Head of caudate nucleus (tissue), 42 donors: ENCODE results near the gene KCNA2.

Experiments
- DNase-seq, 42 donors: peaks; one replicate each; pipeline versions ENCODE4 v3.0.0 to v3.0.0-alpha.2; 2020 to 2021; ENCODE audit warnings: mixed read lengths in 7 of 42
- intact Hi-C: fragments of 100-400 bp; cut with DNase I; formaldehyde crosslinking; loops from one replicate; pipeline ENCODE4 v1.15.0; 2022

The KCNA2 gene

DNA sequence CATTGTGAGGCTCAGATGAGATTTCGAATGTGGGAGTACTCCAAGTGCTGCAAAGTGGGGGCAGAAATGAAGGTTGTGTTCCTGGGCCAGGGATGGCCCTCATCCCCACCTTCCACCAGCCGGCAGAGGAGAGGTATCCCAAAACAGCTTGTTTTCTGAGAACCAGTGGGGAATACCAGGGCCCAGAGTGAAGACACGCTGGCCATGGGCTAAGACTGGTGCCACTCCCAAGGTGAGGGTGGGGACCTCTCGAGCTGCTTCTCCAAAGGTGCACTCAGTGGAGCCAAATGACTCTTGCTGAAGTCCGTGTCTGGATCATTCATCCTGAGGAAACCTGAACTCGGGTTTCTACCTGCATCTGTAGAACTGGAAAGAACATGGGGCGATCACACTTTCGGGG is 22.1 kb downstream of the KCNA2 start:
- intact Hi-C loops = no loop called here

DNA sequence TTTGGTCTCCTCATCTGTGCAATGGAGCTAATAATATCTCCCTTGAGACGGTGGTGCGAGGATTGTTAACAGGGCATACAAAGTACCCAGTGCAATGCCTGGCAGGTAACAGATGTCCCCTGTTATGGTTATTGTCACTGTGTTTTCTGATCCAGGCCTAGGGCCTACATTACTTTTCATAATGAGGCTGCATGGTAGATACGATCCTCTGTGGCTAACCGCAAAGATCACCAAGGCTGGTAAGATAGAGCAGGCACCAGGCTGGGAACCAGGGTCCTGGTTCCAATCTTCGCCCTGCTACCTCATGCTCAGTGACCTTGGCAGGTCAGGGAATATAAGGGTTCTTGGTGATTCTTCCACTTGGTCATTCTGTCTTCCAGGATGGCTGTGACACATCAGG is 22.7 kb downstream of the KCNA2 start:
- peak in 2 of 42 donors; percentile 20 to 25 for DNase-seq
- intact Hi-C loops = no loop called here

More for the DNA sequence above, 22.1 kb downstream of the KCNA2 start:
- peak in 2 of 42 donors; percentile 22 to 40 for DNase-seq

DNA sequence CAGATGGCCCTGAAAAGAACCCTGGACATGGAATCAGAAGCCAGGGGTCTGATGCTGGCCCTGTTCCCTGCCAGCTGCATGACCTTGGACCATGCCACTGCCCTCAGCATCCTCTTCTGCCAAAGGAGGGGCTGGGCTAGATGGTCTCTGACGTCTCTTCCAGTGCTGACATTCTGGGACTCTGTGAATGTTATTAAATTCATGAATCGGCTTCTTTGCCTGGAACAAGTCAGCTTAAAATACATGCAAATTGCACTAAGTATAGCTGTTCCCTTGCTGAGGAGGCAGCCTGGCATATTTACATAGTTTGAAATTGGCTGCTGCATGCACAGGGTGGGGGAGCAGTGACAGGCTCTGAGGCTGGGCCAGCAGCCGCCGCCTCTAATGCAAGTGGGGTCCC is 23.8 kb downstream of the KCNA2 start:
- intact Hi-C loops = no loop called here
- DNase-seq = peak in 34 of 42 donors; percentile 33 to 88 (median 58)

DNA sequence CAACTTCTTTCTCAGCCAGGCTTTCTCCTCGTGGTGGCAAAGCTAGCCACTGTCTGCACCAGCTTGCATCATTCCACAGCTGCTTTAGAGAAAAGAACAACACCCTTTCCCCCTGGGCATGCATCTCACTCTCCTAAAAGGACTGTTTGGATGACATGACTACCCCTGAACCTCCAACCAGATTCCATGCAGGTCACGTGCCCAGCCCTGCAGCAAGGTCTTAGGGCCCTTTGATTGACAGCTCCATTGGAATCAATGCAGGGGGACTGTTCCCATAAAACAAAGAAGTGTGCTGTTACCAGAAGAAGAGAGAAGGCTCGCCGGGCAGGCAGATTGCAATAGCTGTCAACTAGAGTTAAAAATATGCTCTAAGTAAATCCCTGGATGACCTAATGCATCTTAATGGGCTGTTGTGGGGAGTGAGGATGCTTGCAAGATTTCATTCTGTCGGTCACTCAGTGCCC is 24.4 kb downstream of the KCNA2 start:
- peak in 41 of 42 donors; percentile 26 to 87 (median 63) for DNase-seq
- intact Hi-C loops = no loop called here

DNA sequence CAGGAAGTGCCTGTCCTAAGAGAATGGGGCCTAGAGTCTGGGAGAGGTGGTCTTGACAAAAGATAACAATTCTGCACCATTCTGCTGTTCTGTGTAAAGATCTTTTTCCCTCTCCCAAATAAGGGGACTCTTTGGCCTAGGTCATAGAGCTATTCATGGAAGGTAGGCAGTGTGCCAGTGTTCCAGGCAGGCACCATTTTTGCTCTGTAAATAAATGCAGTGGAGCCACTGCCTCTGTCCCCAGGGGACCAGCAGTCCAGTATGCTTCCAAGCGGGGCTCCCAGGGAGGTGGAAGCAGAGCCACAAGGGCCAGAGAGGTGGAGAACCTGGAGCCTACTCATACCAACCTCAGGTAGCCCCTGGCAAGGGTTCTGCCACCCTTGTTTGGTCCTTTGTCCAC is 25.9 kb downstream of the KCNA2 start:
- DNase-seq = peak in 1 of 42 donors; percentile 39
- intact Hi-C loops = no loop called here

DNA sequence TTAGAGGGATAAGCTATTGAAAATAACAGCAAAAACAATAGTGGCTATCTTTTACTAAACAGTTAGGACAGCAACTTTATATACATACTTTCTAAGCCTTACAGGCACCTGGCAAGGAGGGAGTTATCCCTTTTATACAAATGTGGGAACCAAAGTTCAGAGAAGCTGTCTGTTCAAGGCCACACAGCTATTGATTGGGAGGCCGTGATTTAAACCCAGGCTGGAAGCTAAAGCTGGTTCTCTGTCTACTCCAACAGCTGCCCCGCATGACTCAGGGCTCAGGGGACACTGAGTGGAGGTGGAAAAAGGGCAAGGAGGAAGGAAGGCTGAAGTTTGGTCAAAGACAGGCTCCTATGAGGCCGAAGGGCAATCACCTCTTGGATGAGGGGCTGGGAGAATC is 26.7 kb downstream of the KCNA2 start:
- peak in 1 of 42 donors; percentile 17 for DNase-seq
- intact Hi-C loops = no loop called here

DNA sequence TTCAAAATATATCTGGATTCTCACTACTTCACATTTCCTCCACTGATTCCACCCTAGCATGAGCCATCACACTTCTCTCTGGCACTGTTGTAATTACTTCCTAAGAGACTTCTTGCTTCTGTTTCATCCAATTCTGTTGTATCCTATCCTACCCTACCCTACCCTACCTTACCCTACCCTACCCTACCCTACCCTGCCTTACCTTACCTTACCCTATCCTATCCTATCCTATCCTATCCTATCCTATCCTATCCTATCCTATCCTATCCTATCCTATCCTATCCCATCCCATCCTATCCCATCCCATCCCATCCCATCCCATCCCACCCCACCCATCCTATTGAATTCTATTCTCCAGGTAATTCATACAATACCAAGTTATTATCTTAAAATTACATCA is 29.7 kb downstream of the KCNA2 start:
- intact Hi-C loops = no loop called here
- DNase-seq = no peak

DNA sequence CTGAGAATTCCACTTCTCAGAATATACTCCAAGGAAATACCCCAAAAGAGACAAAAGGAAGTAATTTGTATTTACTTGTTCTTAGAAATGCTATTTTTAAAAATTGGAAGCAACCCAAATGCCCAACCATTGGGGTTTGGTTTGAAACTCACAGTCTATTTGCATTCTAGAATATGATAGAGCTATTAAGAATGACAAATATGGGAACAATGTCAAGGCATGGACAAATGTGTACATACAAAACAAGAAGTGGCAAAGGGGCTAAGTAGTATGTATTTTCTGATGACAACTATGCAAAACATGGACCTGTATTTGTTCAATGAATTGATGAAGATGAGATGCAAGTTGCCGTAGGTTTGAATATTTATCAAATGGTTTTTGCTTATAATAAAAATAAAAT is 32.8 kb downstream of the KCNA2 start:
- DNase-seq = no peak
- intact Hi-C loops = no loop called here

DNA sequence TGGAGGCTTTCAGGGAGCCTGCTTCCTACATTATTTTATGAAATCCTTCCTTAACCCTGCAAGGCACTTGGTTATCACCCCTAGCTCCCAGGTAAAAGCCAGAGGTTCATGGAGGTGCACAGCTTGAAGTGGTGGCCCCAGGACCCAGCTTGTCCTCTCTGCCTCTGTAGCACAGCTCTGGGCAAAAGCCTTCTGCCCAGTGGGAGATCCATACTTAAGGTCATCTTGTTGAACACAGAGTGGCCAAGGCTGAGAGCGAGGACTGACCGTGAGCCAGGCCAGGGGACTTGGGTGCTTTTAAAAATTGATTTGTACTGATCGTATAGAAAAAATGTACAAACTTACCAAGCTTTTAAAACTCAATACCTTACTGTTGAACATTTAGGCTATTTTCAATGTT is 33.4 kb downstream of the KCNA2 start:
- intact Hi-C loops = no loop called here
- peak in 1 of 42 donors; percentile 10 for DNase-seq

DNA sequence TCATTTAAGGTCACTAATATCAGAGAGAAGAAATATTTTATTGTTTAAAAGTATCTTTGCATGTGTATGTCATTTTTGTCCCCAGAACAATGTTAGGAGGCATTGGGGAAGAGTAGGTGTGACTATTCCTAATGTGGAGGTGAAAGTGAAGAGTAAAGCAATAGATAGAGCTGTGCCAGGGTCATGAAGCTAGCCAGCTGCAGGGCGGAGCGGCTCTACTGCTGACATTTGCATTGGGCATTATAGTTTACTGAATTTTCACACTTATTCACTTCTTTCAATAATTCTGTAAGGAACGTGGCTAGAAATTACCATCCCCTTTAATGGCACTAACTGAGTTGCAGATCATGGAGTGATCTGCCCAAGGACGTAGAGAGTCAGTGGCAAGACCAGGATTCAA is 35.3 kb downstream of the KCNA2 start:
- DNase-seq = peak in 1 of 42 donors; percentile 5
- intact Hi-C loops = no loop called here

DNA sequence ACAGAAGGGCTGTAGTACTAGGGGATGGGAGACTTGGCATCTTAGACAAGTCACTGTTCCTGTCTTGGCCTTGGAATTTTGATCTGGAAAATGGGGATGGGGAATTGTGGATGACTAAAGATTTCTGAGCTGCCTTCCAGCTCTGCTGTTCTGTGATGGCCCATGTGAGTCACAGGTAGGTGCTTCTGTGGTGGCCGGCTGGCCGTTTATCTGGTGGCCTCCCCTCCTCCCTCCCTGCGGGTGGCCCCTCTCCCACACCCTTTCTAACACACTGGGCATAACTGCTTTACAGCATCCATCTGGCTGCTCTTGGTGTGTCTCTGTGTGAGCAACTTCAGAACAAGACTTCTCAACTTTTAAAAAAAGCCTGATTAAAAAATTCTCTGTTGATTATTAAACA is 35.9 kb downstream of the KCNA2 start:
- DNase-seq = peak in 1 of 42 donors; percentile 18
- intact Hi-C loops = no loop called here

DNA sequence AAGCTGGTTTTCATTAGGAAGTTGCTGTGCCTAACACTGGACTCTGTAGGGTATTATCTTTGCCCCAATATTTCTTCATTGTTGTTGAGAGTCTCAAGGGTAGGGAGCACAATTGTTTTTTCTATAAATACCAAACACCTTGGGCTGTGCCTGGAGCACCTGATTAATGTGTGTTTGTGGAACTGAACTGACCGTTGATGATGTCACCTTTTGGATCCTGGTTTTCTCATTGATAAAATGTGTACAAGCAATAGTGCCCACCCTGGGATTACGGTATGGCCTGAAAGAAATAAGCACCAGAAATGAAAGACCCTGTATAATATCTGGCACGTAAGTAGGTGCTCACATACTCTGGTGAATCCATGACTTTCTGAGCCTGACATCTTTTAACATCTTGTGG is 39.3 kb downstream of the KCNA2 start:
- intact Hi-C loops = no loop called here
- no peak for DNase-seq

DNA sequence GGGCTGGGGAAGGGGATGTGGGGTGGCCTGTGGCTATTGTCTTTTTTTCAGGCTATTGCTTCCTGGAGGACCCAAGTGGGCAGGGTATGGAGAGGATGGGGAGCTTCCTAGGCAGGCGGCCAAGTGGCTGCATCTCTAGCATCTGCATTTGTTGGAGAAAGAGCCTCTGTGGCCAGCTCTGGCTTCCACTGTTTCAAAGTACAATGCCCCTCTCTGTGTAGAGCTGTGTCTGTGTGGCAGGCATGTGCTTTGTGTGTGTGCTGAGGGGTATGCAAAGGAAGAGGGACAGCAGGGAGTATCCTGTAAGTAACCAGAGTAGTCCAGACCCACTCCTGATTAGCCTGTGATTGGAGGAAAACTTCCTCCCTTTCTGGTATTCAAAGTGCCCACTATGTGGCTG is 40.6 kb downstream of the KCNA2 start:
- intact Hi-C loops = no loop called here
- peak; percentile 82 to 97 (median 92) for DNase-seq

DNA sequence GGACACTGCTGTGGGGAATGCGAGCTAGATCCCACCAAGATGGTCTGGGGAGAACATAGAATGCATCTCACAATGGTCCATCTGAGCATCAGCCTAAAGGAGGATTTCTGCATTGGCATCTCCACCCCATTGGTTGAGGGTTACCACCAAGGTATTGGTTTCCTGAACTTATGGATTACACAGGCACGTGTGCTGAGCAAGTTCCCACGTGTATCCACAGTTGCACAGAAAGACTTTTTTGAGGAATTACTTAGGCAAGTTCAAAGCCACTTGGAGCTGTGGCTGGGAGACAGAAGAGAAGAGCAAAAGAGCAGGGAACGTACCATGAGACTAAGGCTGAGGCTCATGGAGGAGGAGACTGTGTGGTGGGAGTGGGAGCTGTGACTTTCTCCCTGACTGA is 43.1 kb downstream of the KCNA2 start:
- DNase-seq = no peak
- intact Hi-C loops = no loop called here

DNA sequence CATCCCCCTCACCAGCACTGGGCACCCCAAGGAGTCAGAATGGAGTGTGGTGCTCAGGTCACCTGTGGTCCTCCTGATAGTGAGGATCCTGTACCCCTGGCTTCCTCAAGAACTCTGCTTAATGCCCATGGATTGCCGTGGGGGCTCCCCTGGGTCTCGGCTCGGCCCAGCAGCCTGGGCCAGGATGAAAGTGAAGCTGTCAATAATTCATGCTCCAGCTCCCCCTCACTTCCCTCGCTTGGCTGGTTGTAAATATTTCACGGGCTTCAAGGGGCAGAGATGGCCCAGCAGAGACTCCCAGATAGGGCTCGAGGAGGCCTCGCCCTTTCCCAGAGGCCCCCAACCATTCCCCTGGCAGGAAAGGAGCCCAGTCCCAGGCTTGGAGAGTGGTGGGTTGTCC is 44.6 kb downstream of the KCNA2 start:
- peak in 1 of 42 donors; percentile 0 for DNase-seq
- intact Hi-C loops = no loop called here

DNA sequence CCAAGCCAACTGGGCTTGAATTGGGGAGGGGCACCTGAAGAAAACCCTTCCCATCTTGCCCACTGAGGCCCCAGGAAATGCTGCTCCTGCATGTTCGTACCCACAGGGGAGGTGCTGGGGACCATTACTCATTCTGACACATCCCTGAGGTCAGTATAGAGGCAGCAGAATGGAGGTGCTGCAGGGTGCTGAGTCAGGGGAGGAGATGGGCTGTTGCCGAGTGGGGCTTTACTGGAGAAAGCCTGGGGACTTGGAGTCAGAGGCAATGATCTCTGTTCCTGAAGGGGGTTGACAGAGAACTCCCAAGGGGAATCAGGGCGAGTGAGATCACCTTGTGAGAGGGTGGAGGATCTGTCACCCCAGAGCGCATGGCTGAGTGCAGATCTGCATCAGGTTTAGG is 47.0 kb downstream of the KCNA2 start:
- DNase-seq = no peak
- intact Hi-C loops = no loop called here

DNA sequence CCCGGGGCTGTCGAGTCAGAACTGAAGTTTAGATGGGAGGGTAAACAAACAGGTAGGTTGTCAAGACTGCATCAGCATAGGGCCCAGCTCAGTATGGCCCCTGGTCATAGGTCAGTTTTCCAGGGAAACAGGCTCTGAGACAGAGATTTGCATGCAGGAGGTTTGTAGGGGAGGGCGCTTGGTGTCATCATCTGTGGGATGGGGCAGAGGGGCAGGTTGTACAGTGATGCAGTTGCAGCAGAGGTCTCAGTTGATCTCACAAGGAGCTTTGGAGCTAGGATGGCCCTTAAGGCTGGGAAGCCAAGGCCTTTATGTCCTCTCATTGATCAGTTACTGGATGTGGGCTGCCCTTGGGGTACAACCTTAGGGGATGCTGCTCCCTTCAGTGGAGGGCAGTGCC is 48.7 kb downstream of the KCNA2 start:
- intact Hi-C loops = no loop called here
- no peak for DNase-seq

DNA sequence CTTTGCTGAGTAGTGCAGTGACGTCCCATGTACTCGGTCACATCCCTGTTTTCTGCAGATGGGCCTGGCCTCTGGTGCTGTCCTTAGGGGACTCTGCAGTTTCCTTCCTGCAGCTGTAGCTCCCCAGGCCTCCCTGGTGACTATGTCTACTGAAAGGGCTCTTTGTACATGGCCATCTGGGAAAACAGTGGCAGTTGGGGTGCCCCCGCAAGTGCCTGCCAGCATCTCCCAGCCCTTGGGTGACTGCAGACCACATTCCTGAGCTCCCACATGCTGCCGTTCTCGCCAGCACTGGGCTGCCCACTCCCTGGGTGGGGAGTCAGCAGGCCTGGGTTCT is 49.7 kb downstream of the KCNA2 start:
- intact Hi-C loops = no loop called here

DNA sequence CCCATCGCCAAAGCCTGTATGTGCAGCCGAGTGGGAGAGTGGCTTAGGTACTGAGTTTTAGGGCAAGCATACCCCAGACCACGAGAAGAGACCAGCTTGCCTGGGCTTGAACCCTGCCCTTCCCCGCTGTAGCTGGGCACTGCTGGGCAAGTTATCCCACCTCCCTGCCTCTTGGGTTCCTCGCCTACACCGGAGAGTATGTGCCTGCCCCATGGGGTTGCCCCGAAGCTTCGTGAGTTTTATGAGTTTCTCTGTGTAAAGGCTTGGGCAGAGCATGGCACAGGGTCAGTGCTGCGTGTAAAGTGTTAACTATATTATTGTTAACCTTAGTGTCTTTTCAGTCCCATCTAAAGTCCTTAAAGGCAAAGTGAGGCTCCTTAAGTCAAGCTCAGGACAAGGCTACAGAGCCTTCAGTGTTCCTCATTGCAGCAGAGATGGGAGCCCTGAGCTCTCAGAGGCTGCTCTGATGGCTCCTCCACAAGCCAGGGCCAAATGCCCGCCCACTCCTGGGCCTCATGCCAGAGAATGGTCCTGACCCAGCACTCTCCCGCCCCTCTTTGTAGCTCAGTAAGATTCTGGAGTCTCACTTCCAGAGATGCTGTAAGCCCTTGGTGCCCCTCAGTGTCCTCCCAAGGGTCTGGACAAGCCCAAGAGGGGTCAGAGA is 50.2 kb downstream of the KCNA2 start:
- intact Hi-C loops = loop anchor here (2.0 kb wide), 1 partner anchor 59 kb away; no protein-coding TSS in a partner anchor
- peak; percentile 69 to 97 (median 90) for DNase-seq

More for the DNA sequence above, 49.7 kb downstream of the KCNA2 start:
- DNase-seq = peak; percentile 71 to 96 (median 88)

DNA sequence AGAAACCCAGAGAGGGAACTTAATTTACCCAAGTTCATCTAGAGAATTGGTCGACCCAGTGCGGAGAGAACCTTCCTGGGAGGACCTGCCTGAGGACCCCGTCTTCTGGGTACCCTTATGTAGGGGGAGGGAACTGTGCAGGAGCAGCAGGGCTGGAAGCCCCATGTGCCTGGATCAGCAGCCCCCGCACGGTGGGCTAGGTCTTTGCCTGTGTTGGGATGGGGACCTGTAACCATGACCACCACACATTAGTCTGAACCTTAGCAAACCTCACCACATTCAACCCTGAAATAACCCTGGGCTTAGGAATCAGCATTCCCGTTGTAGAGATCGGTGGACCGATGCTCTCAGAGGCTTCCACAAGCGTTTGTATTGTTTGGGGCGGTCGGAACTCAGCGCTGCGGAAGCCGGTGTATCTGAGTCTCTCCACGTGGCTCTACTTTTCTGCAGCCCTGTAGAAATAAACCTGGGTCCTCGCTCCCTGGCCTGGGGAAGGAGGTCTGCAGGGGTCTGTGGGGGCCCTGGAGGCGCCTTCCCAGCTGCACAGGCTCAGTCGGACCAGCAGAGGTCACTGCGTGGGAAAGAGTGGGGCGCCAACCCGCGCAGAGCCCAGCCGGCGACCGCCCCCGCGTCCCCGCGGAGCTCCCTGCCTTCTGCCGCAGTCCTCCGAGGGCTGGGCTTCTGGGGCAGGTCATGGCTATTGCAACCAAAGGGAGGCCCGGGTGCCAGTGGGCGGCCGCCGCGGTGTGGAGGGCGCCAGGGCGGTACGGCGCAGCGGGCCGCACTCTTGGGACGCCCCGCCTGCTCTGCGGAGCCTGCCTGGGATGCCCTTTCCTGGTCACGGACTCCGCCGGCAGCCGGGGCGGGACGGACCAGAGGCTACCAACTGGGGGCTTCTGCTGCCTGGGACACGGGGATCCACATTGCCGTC is 51.0 kb downstream of the KCNA2 start:
- peak; percentile 46 to 92 (median 80) for DNase-seq
- intact Hi-C loops = loop anchor here (2.0 kb wide), 1 partner anchor 60 kb away; no protein-coding TSS in a partner anchor
